B cell (primary cell): Measurements from ENCODE around the gene COG2. TPM values are rescaled to one million over a fixed set of nuclear protein-coding genes. Genes with fewer than 3 reads are reported as not detected.

ENCODE experiments used
- ATAC-seq: fragments of 200-7000 bp; cut with Tn5 transposase; one replicate; pipeline ENCODE4 v1.10.0; 2021; ENCODE audit warnings: low read depth, mild to moderate bottlenecking, moderate number of reproducible peaks, moderate library complexity
- CTCF ChIA-PET: fragments of 350-600 bp; sonication (Branson Sonifier 250); formaldehyde crosslinking; loops from one replicate; lab custom pipeline; 2021; ENCODE audit warnings: antibody characterized with exemption, inconsistent platforms; lab: Charles Lee
- POLR2A ChIA-PET: fragments of 350-600 bp; sonication (Branson Sonifier 250); formaldehyde crosslinking; loops from one replicate; lab custom pipeline; 2021; ENCODE audit warnings: antibody characterized with exemption; lab: Charles Lee
- DNase-seq: peaks from one replicate; pipeline ENCODE4 v3.0.0; 2013
- H2AFZ ChIP-seq: 2 replicates; pipeline ENCODE4 v1.6.1; 2012; ENCODE audit warnings: mild to moderate bottlenecking, low read depth, low read length; ENCODE audit not compliant: insufficient read depth, poor library complexity, severe bottlenecking
- H3K27ac ChIP-seq, 2 donors: 1 replicate in 1 of 2; 2 replicates in 1 of 2; pipeline ENCODE4 v1.5.1; 2012 to 2013; ENCODE audit warnings: low read length in 2 of 2, mild to moderate bottlenecking in 2 of 2, moderate library complexity in 1 of 2
- H3K27me3 ChIP-seq, 4 experiments: fragments of 200-600 bp in 1 of 4; sonication (generic) in 1 of 4; replicated peaks in 1 of 4; 1 replicate in 2 of 4; 2 replicates in 2 of 4; pipeline versions ENCODE4 v1.6.1 to v1.7.0; 2013 to 2016; ENCODE audit warnings: low read length in 3 of 4, mild to moderate bottlenecking in 2 of 4, mixed read lengths in 1 of 4, moderate library complexity in 1 of 4; ENCODE audit not compliant: insufficient read depth in 4 of 4, control insufficient read depth in 3 of 4; ENCODE audit errors: control extremely low read depth in 1 of 4
- H3K36me3 ChIP-seq, 2 experiments: replicated peaks in 1 of 2; 1 replicate in 1 of 2; 2 replicates in 1 of 2; pipeline versions ENCODE4 v1.6.1 to v1.7.1; 2013; ENCODE audit warnings: low read length in 1 of 2; ENCODE audit not compliant: insufficient read depth in 2 of 2, control insufficient read depth in 1 of 2; ENCODE audit errors: control extremely low read depth in 1 of 2, extremely low read depth in 1 of 2
- H3K4me1 ChIP-seq, 2 donors: fragments of 200-600 bp in 1 of 2; sonication (generic) in 1 of 2; 1 replicate in 1 of 2; 2 replicates in 1 of 2; pipeline versions ENCODE4 v1.5.1 to v1.6.1; 2013 to 2017; ENCODE audit warnings: low read length in 2 of 2; ENCODE audit not compliant: control insufficient read depth in 2 of 2, insufficient read depth in 2 of 2
- H3K4me2 ChIP-seq: replicated peaks from 2 replicates; pipeline ENCODE3; 2012; ENCODE audit warnings: mild to moderate bottlenecking, low read depth, low read length; ENCODE audit not compliant: poor library complexity, severe bottlenecking
- H3K4me3 ChIP-seq, 5 experiments: fragments of 200-600 bp in 1 of 5; sonication (generic) in 1 of 5; 1 replicate in 3 of 5; 2 replicates in 2 of 5; pipeline versions ENCODE4 v1.5.1 to v1.7.0; 2011 to 2016; ENCODE audit warnings: low read length in 4 of 5, mild to moderate bottlenecking in 4 of 5, low read depth in 2 of 5, control low read depth in 1 of 5, moderate library complexity in 1 of 5; ENCODE audit not compliant: insufficient read depth in 1 of 5; ENCODE audit errors: control extremely low read depth in 1 of 5, extremely low read depth in 1 of 5
- H3K79me2 ChIP-seq: fragments of 200-600 bp; sonication (generic); one replicate; pipeline ENCODE4 v1.6.0; 2016; ENCODE audit warnings: low read length; ENCODE audit not compliant: control insufficient read depth, insufficient read depth
- H3K9ac ChIP-seq: fragments of 200-600 bp; sonication (generic); 2 replicates; pipeline ENCODE4 v1.6.1; 2017; ENCODE audit warnings: mild to moderate bottlenecking, low read length, moderate library complexity
- H3K9me3 ChIP-seq, 3 donors: one replicate each; pipeline versions ENCODE4 v1.6.1 to v1.7.1; 2013; ENCODE audit warnings: low read length in 2 of 3; ENCODE audit not compliant: control insufficient read depth in 2 of 3, insufficient read depth in 1 of 3; ENCODE audit errors: control extremely low read depth in 1 of 3
- H4K20me1 ChIP-seq: 2 replicates; pipeline ENCODE4 v1.6.0; 2012; ENCODE audit warnings: mild to moderate bottlenecking, low read length; ENCODE audit not compliant: insufficient read depth, control insufficient read depth, poor library complexity, severe bottlenecking
- H3K27ac Mint-ChIP-seq: one replicate; pipeline ENCODE4 v1.8.0; 2021; ENCODE audit warnings: mixed read lengths
- H3K27me3 Mint-ChIP-seq: one replicate; pipeline ENCODE4 v1.8.0; 2021; ENCODE audit warnings: mixed read lengths
- H3K4me1 Mint-ChIP-seq: one replicate; pipeline ENCODE4 v1.8.0; 2021; ENCODE audit warnings: mixed read lengths
- H3K4me3 Mint-ChIP-seq: one replicate; pipeline ENCODE4 v1.8.0; 2021; ENCODE audit warnings: mixed read lengths
- H3K9me3 Mint-ChIP-seq: one replicate; pipeline ENCODE4 v1.8.0; 2022; ENCODE audit warnings: mixed read lengths; ENCODE audit not compliant: insufficient read depth
- CTCF ChIP-seq: fragments of 200-600 bp; IDR thresholded peaks from one replicate; pipeline ENCODE4 v1.8.0; 2022; ENCODE audit warnings: antibody characterized with exemption, mild to moderate bottlenecking
- EZH2 ChIP-seq: IDR thresholded peaks from 2 replicates; pipeline ENCODE4 v1.6.1; 2012; ENCODE audit warnings: borderline replicate concordance, low read depth, mild to moderate bottlenecking, moderate library complexity, low read length; ENCODE audit not compliant: insufficient read depth, poor library complexity, severe bottlenecking
- WGBS: methylation state at CpG from one replicate; pipeline ENCODE4 v1.1.5; 2013; ENCODE audit warnings: missing lambda C conversion rate; ENCODE audit not compliant: insufficient coverage; 5-methylcytosine and 5-hydroxymethylcytosine counted together
- intact Hi-C: fragments of 100-400 bp; cut with micrococcal nuclease; formaldehyde crosslinking; loops from one replicate; pipeline ENCODE4 v1.10.0; 2022
- polyA plus RNA-seq: library from polyadenylated mRNA; depleted of rRNA; stranded (reverse); fragments of >200 nt; gene quantifications from 2 replicates; pipeline ENCODE4 v1.2.3, GENCODE V29; 2012
- total RNA-seq, 2 donors: library from RNA; stranded (reverse); fragments of 120-200 nt in 1 of 2; gene quantifications; 1 replicate in 1 of 2; 2 replicates in 1 of 2; pipeline versions ENCODE4 v1.2.3 to v1.2.4, GENCODE V29; 2013 to 2022

Gene COG2
- total and polyA plus RNA-seq, 2 donors (not counting 1 experiment from before 2014, with no cell fraction given) = 17.0 to 42.5 TPM

GRCh38 chr1:230709619-230710542 is 67.6 kb downstream of the COG2 start:
- TF ChIP-seq EZH2 (no peak), CTCF (no peak)
- Histone ChIP-seq H3K27me3 (no peaks in the 10 kb centered on the region), H3K4me1 (no peaks in the 10 kb centered on the region), H3K36me3 (no peaks in the 10 kb centered on the region), H2AFZ (no peak overlapping the region), H3K79me2 (no peaks in the 10 kb centered on the region), H3K9me3 (no peaks in the 10 kb centered on the region), H4K20me1 (no peaks in the 10 kb centered on the region), H3K4me2 (no peak overlapping the region), H3K9ac (no peak overlapping the region), H3K4me3 (no peak overlapping the region), H3K27ac (no peak overlapping the region)
- ChIA-PET POLR2A (no interaction called here), CTCF (no interaction called here)
- Mint-ChIP-seq H3K4me3 (no peak overlapping the region), H3K27ac (no peak overlapping the region), H3K9me3 (no peaks in the 10 kb centered on the region), H3K27me3 (peaks cover 22% of the 10 kb centered on the region), H3K4me1 (no peaks in the 10 kb centered on the region)
- WGBS = 90% methylated on average over 14 of the region's 18 CpGs
- no peak for ATAC-seq
- intact Hi-C loops = no loop called here
- DNase-seq = no peak

GRCh38 chr1:230710543-230710904 is 68.2 kb downstream of the COG2 start:
- H4K20me1 ChIP-seq = no peaks in the 10 kb centered on the region
- WGBS = 91% methylated on average over 6 of the region's 8 CpGs

More at GRCh38 chr1:230710543-230710904, 68.2 kb downstream of the COG2 start:
- Mint-ChIP-seq H3K27me3 (peaks cover 24% of the 10 kb centered on the region), H3K9me3 (no peaks in the 10 kb centered on the region), H3K4me1 (no peaks in the 10 kb centered on the region), H3K4me3 (no peak overlapping the region), H3K27ac (no peak overlapping the region)
- Histone ChIP-seq H3K9me3 (no peaks in the 10 kb centered on the region), H3K4me2 (no peak overlapping the region), H3K27me3 (no peaks in the 10 kb centered on the region), H3K79me2 (no peaks in the 10 kb centered on the region), H3K27ac (no peak overlapping the region), H3K4me3 (no peak overlapping the region), H3K36me3 (no peaks in the 10 kb centered on the region), H2AFZ (no peak overlapping the region), H3K9ac (no peak overlapping the region), H3K4me1 (no peaks in the 10 kb centered on the region)
- intact Hi-C loops = no loop called here
- ChIA-PET CTCF (no interaction called here), POLR2A (no interaction called here)
- no peak for DNase-seq
- no peak for ATAC-seq
- TF ChIP-seq EZH2 (no peak), CTCF (no peak)
